Measurements from ENCODE around the gene RMC1. TPM values are rescaled to one million over a fixed set of nuclear protein-coding genes. Genes with fewer than 3 reads are reported as not detected.

RMC1 gene
- total and polyA plus RNA-seq, 12 donors: 12.4 to 29.6 (median 15.7) TPM

- DNase-seq (peak; percentile 29 to 67), ATAC-seq (no peak)
- Histone ChIP-seq H3K27me3 (no peaks in the 10 kb centered on the region), H3K4me1 (peaks cover 0 to 29% (median 9%) of the 10 kb centered on the region in 9 donors), H3K9me3 (no peaks in the 10 kb centered on the region), H3K27ac (peak overlapping the region in 1 of 10 donors; percentile 5), H3K4me3 (no peak overlapping the region), H3K36me3 (no peaks in the 10 kb centered on the region)
- intact Hi-C loops (cut with DNase I): loop anchor here in 1 of 10 donors (2.0 kb wide), 1 partner anchor 88 kb away; the partner anchor contains the start of gene NPC1
- 30 to 33% methylated on average over 5 of the region's 5 CpGs for WGBS, 2 donors
- TF ChIP-seq CTCF (IDR thresholded peaks at IDR 0.05): peak; percentile 52 to 91 (median 75)
These were observed 4.4 kb upstream of the RMC1 start for GRCh38 chr18:23498877-23499276.

DNA sequence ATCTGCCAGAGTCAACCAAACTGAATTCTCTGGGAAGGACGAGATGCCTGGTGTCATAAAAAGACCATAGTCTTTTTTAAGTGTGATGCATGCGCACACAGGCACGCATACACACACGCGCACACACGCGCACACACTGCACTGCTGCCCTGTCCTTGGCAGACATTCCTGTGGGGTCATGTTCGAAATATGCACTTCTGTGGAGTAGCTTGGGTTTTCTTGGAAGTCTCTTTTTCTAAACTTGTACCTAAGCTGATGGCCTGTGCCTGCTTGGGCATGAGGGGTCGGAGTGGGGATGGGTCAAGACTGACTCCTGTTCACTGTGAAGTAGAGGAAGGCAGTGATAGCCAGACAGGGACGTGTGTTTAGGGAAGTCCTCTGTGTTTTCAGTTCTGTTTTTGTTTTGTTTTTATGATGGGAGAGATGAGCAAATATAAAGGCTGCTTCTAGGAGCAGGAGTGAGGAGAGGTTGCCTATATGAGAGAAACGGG, 4.0 kb upstream of the RMC1 start:
- Histone ChIP-seq H3K27ac (peak overlapping the region in 1 of 10 donors; percentile 5), H3K27me3 (no peaks in the 10 kb centered on the region), H3K4me1 (peaks cover 0 to 34% (median 13%) of the 10 kb centered on the region in 9 donors), H3K9me3 (no peaks in the 10 kb centered on the region), H3K36me3 (no peaks in the 10 kb centered on the region), H3K4me3 (no peak overlapping the region)
- intact Hi-C loops (cut with DNase I): loop anchor here in 1 of 10 donors (2.0 kb wide), 1 partner anchor 87 kb away; the partner anchor contains the start of gene NPC1
- ATAC-seq (no peak), DNase-seq (no peak)
- WGBS, 2 donors: 54 to 75% methylated on average over 11 of the region's 11 CpGs
- no peak for TF ChIP-seq CTCF (IDR thresholded peaks at IDR 0.05)

DNA sequence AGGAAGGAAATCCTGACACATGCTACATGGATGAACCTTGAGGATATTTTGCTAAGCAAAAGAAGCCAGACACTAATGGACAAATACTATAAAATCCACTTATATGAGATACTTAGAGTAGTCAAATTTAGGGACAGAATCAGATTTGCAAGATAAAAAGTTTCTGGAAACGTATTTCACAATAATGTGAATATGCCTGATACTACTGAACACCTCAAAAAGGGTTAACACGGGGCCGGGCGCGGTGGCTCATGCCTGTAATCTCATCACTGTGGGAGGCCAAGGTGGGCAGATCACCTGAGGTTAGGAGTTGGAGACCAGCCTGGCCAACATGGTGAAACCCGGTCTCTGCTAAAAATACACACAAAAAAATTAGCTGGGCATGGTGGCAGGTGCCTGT, 1.7 kb upstream of the RMC1 start:
- Histone ChIP-seq H3K27me3 (no peaks in the 10 kb centered on the region), H3K36me3 (peaks cover 0 to 10% (median 0%) of the 10 kb centered on the region in 9 donors), H3K4me1 (peaks cover 0 to 51% (median 28%) of the 10 kb centered on the region in 9 donors), H3K9me3 (no peaks in the 10 kb centered on the region), H3K4me3 (no peak overlapping the region), H3K27ac (no peak overlapping the region)
- DNase-seq: no peak
- intact Hi-C loops (cut with DNase I): loop anchor here in 6 of 10 donors (2.0 to 10.0 kb wide), 5 partner anchors 49 to 367 kb away; partner anchors contain the start of genes NPC1 (in 3 of the 6), RIOK3 (in 3 of the 6) and CABLES1 (in 1 of the 6)
- ATAC-seq: no peak
- TF ChIP-seq CTCF (IDR thresholded peaks at IDR 0.05): no peak
- 85 to 87% methylated on average over 6 of the region's 6 CpGs for WGBS, 2 donors

GRCh38 chr18:23502516-23503037, 734 bp upstream of the RMC1 start:
- H3K9me3 ChIP-seq: no peaks in the 10 kb centered on the region
- H3K27me3 ChIP-seq: no peaks in the 10 kb centered on the region
- H3K27ac ChIP-seq: peak overlapping the region; percentile 57 to 96 (median 94)
- peaks cover 0 to 20% (median 3%) of the 10 kb centered on the region in 9 donors for H3K36me3 ChIP-seq
- no peak for TF ChIP-seq CTCF (IDR thresholded peaks at IDR 0.05)
- WGBS, 2 donors: 19% methylated on average over 6 of the region's 6 CpGs
- intact Hi-C loops (cut with DNase I): loop anchor here in 6 of 10 donors (1.0 to 10.0 kb wide), 6 partner anchors 49 to 368 kb away; partner anchors contain the start of genes RIOK3 (in 4 of the 6), NPC1 (in 3 of the 6) and CABLES1 (in 1 of the 6)
- peaks cover 0 to 51% (median 28%) of the 10 kb centered on the region in 9 donors for H3K4me1 ChIP-seq
- H3K4me3 ChIP-seq: peak overlapping the region; percentile 85 to 99 (median 96)
- DNase-seq (no peak), ATAC-seq (peak in 1 of 8 donors; percentile 1)

Data from heart right ventricle (tissue), 16 donors.